HepG2 (cell line): ENCODE data around the gene TPRX1. TPM values are rescaled to one million over a fixed set of nuclear protein-coding genes. Genes with fewer than 3 reads are reported as not detected.
A peak's percentile ranks its signal among the peaks of the same experiment; 100 is the strongest.

Source experiments
- AHR ChIP-seq: IDR thresholded peaks from 2 replicates; pipeline ENCODE4 v1.6.1; 2018; ENCODE audit warnings: missing genetic modification reagents, missing compliant biosample characterization
- DRAP1 ChIP-seq: IDR thresholded peaks from 2 replicates; pipeline ENCODE4 v1.6.1; 2016; ENCODE audit warnings: missing genetic modification reagents, missing compliant biosample characterization
- FOXK1 ChIP-seq: sonication (generic); formaldehyde crosslinking; IDR thresholded peaks from 2 replicates; pipeline ENCODE4 v1.4.0; 2020; ENCODE audit warnings: low read depth, missing genetic modification reagents, borderline replicate concordance
- KIAA2018 ChIP-seq: sonication (generic); formaldehyde crosslinking; IDR thresholded peaks from 2 replicates; pipeline ENCODE4 v1.5.0; 2020; ENCODE audit warnings: mild to moderate bottlenecking, missing genetic modification reagents, borderline replicate concordance
- LBX2 ChIP-seq: sonication (generic); formaldehyde crosslinking; IDR thresholded peaks from 2 replicates; pipeline ENCODE4 v1.5.0; 2020; ENCODE audit warnings: missing genetic modification reagents, mild to moderate bottlenecking, borderline replicate concordance
- MLXIP ChIP-seq: sonication (generic); formaldehyde crosslinking; IDR thresholded peaks from 2 replicates; pipeline ENCODE4 v1.9.0; 2021; ENCODE audit warnings: missing genetic modification reagents, borderline replicate concordance
- NR2F2 ChIP-seq: IDR thresholded peaks from 2 replicates; pipeline ENCODE4 v1.6.1; 2012; ENCODE audit warnings: low read depth, inconsistent platforms, borderline replicate concordance
- SNAI1 ChIP-seq: sonication (generic); formaldehyde crosslinking; IDR thresholded peaks from 2 replicates; pipeline ENCODE4 v1.5.0; 2020; ENCODE audit warnings: mild to moderate bottlenecking, missing genetic modification reagents, borderline replicate concordance
- SP1 ChIP-seq, 2 experiments: fragments of 450-650 bp in 1 of 2; sonication (generic) in 1 of 2; formaldehyde crosslinking in 1 of 2; IDR thresholded peaks; 2 replicates each; pipeline versions ENCODE4 v1.4.0 to v1.6.1; 2016 to 2020; ENCODE audit warnings: missing genetic modification reagents in 1 of 2
- SYNCRIP ChIP-seq: fragments of 200-400 bp; formaldehyde crosslinking; IDR thresholded peaks from 2 replicates; pipeline ENCODE4 v1.6.1; 2018; ENCODE audit warnings: mild to moderate bottlenecking, low read depth, low read length; ENCODE audit not compliant: insufficient read depth
- TCF12 ChIP-seq, 2 experiments: fragments of 450-650 bp in 1 of 2; sonication (generic) in 1 of 2; formaldehyde crosslinking in 1 of 2; IDR thresholded peaks; 2 replicates each; pipeline versions ENCODE4 v1.6.1 to v1.8.0; 2017 to 2022; ENCODE audit warnings: antibody characterized with exemption in 1 of 2, mild to moderate bottlenecking in 1 of 2, missing genetic modification reagents in 1 of 2, moderate library complexity in 1 of 2
- TMF1 ChIP-seq: sonication (generic); formaldehyde crosslinking; IDR thresholded peaks from 2 replicates; pipeline ENCODE4 v1.8.1; 2022; ENCODE audit warnings: low read depth, missing genetic modification reagents
- ZFP37 ChIP-seq: sonication (generic); formaldehyde crosslinking; IDR thresholded peaks from 2 replicates; pipeline ENCODE4 v1.4.0; 2020; ENCODE audit warnings: missing genetic modification reagents, borderline replicate concordance
- ZKSCAN8 ChIP-seq: IDR thresholded peaks from 2 replicates; pipeline ENCODE4 v1.6.1; 2016; ENCODE audit warnings: borderline replicate concordance, missing genetic modification reagents, missing compliant biosample characterization
- ZNF878 ChIP-seq: sonication (generic); formaldehyde crosslinking; IDR thresholded peaks from 2 replicates; pipeline ENCODE4 v1.8.1; 2023; ENCODE audit warnings: mild to moderate bottlenecking, missing genetic modification reagents, moderate library complexity
- polyA plus RNA-seq, 8 experiments: library from polyadenylated mRNA; depleted of rRNA in 3 of 8; stranded (reverse) in 7 of 8; unstranded in 1 of 8; fragments of >200 nt; fragmentation: Illumina TruSeq in 4 of 8; extraction: Trizol in 4 of 8; gene quantifications; 2 replicates each; pipeline versions ENCODE4 v1.2.1 to v1.2.3, GENCODE V29; 2011 to 2016; ENCODE audit warnings: low read depth in 4 of 8, missing spikeins in 1 of 8, mixed read lengths in 1 of 8; ENCODE audit not compliant: insufficient read depth in 1 of 8
- total RNA-seq, 5 experiments: library from RNA; depleted of rRNA; stranded (reverse); fragments of >200 nt; fragmentation: Illumina TruSeq; extraction: Trizol; gene quantifications; 2 replicates each; pipeline ENCODE4 v1.2.3, GENCODE V29; 2016; ENCODE audit warnings: low read depth in 1 of 5

Gene TPRX1
- total and polyA plus RNA-seq, 2 of the 13 experiments (the other 11 are each of a cell fraction or from before 2014, with no cell fraction given) = not detected

- TF ChIP-seq KIAA2018 (CRISPR knock-in tag) = 0 out of 2 replicates have a peak, but pooled peaks have one; percentile 60
- TF ChIP-seq DRAP1 (CRISPR knock-in tag) = peak; percentile 65
- TF ChIP-seq TMF1 = no peak
- no peak for TF ChIP-seq MLXIP (CRISPR knock-in tag)
- no peak for TF ChIP-seq SYNCRIP
- no peak for TF ChIP-seq LBX2 (CRISPR knock-in tag)
- no peak for TF ChIP-seq FOXK1 (CRISPR knock-in tag)
- TF ChIP-seq ZKSCAN8 (CRISPR knock-in tag) = no peak
- TF ChIP-seq SP1 (IDR thresholded peaks at IDR 0.05) = peak; percentile 83; the same call in 1 of the 2 replicates
- TF ChIP-seq SP1 (CRISPR knock-in tag; IDR thresholded peaks at IDR 0.05) = peak; percentile 98
- peak; percentile 75; the same call in 1 of the 2 replicates for TF ChIP-seq SNAI1 (CRISPR knock-in tag)
- TF ChIP-seq NR2F2 = no peak
- no peak; the same call in 1 of the 2 replicates for TF ChIP-seq AHR (CRISPR knock-in tag)
- no peak for TF ChIP-seq TCF12 (IDR thresholded peaks at IDR 0.05)
- TF ChIP-seq TCF12 (CRISPR knock-in tag; IDR thresholded peaks at IDR 0.05) = no peak
- 0 out of 2 replicates have a peak, but pooled peaks have one; percentile 60 for TF ChIP-seq ZFP37 (CRISPR knock-in tag)
- TF ChIP-seq ZNF878 (CRISPR knock-in tag) = no peak
Observed at GRCh38 chr19:47778049-47778953, 26.1 kb downstream of the TPRX1 start, which contains the start of gene SELENOW (continued).
